C4-2B (cell line): ENCODE data around the gene COX6B2.

Experiments used
- ZFX ChIP-seq: fragments of 450-650 bp; IDR thresholded peaks from 2 replicates; pipeline ENCODE4 v1.6.1; 2017
- TF ChIP-seq, protein P1 (sequence below): fragments of 450-650 bp; conservative IDR thresholded peaks from 2 replicates; pipeline ENCODE4 v1.5.1; 2017; ENCODE audit warnings: mild to moderate bottlenecking

DNA sequence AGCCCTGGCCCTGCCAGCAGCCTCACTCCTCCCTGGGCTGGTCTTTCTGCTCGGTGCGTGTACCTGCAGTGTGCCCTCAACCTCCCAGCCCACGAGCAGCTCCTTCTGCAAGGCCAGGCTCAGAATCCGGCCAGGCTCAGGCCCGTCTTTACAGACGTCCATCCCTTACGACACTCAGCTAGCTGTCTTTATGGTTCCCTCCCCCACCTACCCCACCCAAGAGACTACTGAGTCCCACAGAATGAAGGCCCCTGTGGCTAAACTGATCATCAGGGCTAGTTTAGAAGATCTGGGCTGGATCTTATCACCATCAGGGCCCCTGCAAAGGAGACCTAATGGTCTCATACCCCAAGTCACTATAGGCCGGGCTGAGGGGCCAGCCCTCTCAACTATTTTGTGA, 40.1 kb downstream of the COX6B2 start:
- TF ChIP-seq, protein P1, sequence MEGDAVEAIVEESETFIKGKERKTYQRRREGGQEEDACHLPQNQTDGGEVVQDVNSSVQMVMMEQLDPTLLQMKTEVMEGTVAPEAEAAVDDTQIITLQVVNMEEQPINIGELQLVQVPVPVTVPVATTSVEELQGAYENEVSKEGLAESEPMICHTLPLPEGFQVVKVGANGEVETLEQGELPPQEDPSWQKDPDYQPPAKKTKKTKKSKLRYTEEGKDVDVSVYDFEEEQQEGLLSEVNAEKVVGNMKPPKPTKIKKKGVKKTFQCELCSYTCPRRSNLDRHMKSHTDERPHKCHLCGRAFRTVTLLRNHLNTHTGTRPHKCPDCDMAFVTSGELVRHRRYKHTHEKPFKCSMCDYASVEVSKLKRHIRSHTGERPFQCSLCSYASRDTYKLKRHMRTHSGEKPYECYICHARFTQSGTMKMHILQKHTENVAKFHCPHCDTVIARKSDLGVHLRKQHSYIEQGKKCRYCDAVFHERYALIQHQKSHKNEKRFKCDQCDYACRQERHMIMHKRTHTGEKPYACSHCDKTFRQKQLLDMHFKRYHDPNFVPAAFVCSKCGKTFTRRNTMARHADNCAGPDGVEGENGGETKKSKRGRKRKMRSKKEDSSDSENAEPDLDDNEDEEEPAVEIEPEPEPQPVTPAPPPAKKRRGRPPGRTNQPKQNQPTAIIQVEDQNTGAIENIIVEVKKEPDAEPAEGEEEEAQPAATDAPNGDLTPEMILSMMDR, result no peak
- no peak for TF ChIP-seq ZFX
